Sigmoid colon (tissue), 4 donors: ENCODE results near the gene CYP3A5.

Experiments
- CTCF ChIP-seq, 4 experiments: fragments of 450-650 bp in 3 of 4; fragments of 200-600 bp in 1 of 4; IDR thresholded peaks; one replicate each; pipeline ENCODE4 v1.5.1; 2016 to 2019; ENCODE audit warnings: antibody characterized with exemption in 4 of 4, mild to moderate bottlenecking in 3 of 4, moderate library complexity in 2 of 4
- POLR2A ChIP-seq, 2 donors: fragments of 450-650 bp; IDR thresholded peaks; one replicate each; pipeline ENCODE4 v1.6.1; 2016; ENCODE audit warnings: antibody characterized with exemption in 2 of 2, mild to moderate bottlenecking in 2 of 2, moderate library complexity in 2 of 2
- POLR2AphosphoS5 ChIP-seq, 4 donors: sonication (generic); formaldehyde crosslinking; IDR thresholded peaks; one replicate each; pipeline ENCODE4 v1.6.1; 2017; ENCODE audit warnings: antibody characterized with exemption in 4 of 4

DNA sequence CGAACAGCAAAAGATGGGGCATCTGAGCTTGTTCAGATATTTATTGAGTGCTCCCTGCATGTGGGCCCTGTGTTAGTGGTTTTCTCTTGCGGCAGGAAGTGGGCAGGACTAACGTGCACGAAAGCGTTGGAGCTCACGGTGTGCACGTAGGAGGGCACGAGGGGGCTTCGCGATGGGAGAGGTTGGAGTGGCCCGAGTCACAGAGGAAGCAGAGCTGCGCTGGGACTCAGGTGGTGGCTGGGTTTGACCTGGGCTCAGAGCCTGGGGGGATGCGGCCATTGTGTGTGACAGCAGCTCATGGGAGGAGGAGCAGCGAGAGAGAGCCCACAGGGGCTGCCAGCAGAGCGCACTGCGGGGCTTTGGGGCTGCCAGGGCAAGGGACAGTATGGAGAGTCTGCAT, 55.3 kb downstream of the CYP3A5 start:
- TF ChIP-seq CTCF (IDR thresholded peaks at IDR 0.05) (no peak), POLR2A (IDR thresholded peaks at IDR 0.05) (no peak), POLR2AphosphoS5 (IDR thresholded peaks at IDR 0.05) (no peak)
